SKM-1 treated with dmso at 0.1 percent for 144 hours (cell line): ENCODE data around the gene RASL10A.
"Not testable (repeated sequence)": the region's sequence is repeated elsewhere in the genome, so short reads cannot be mapped to it uniquely, and the experiment has no call there.

Source experiments
- DNase-seq: peaks from one replicate; lab custom pipeline; 2025; ENCODE audit not compliant: unreplicated experiment; lab: John Stamatoyannopoulos, UW

RASL10A gene

GRCh38 chr22:29315286-29316140, at the start of gene RASL10A:
Gene RASL10A (minus strand): TSS chr22:29315697. CDS start chr22:29315246, 451 bp downstream.
- no peak for DNase-seq

DNA sequence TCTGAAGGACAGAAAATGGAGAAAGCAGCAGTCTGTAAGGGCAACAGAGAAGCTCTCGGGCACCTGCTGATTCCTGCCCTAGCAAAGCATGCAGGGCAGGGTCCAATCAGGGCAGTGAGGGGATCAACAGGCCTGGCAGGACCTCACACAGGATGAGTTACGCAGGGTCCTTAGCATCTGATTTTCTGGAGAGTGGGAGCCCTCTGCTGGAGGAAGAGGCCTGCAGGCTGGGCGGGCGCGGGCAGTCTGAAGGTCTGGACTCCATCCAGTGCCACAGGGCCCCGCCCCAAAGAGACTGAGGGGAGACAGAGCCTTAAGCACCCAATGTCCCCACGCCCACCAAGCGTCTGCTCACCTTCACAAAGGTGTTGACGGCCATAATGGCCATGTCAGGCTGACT, 44.0 kb upstream of the RASL10A start:
- no peak for DNase-seq

GRCh38 chr22:29357193-29357890, 41.8 kb upstream of the RASL10A start:
- not testable (repeated sequence) for DNase-seq

GRCh38 chr22:29353860-29354259, 38.4 kb upstream of the RASL10A start:
- DNase-seq, result no peak

DNA sequence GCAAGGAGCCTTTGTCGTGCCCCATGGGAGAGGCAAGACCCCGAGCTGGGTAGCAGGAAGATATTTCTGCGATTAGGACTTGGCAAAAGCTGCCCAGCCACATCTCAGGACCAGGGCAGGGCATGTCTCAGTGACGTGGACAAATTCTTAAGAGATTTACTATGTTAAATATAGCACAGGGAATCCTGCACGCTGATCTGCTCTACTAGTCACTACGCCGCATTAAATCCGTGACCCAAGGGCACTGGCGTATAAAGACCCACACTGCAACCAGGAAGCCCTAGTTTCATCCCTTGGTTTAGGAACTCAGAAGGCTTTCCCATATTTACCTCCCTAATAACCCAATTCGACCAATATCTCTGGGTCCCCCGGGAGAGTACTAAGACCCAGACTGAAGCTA, 37.8 kb upstream of the RASL10A start:
- DNase-seq, result no peak

GRCh38 chr22:29352778-29353177, 37.3 kb upstream of the RASL10A start:
- no peak for DNase-seq

DNA sequence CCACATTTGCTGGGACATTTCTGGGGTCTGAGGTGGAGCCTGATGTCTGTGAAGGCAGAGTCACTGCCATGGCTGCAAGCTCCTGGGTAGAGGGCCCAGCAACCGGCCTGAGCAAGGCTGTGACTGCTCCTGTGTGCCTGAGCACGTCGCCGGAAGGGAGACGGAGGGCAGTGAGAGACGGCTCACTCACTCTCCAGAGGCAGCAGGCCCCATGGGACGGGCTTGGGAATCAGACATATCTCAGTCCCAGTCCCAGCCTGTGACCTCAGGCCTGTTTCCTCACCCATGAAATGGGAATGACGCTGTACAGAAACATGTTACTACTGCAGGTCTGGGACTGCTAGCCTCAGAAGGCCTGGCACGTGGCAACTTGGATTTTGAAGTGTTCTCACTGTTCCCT, 36.4 kb upstream of the RASL10A start:
- DNase-seq, result no peak

GRCh38 chr22:29351042-29351441, 35.5 kb upstream of the RASL10A start:
- DNase-seq, result no peak

DNA sequence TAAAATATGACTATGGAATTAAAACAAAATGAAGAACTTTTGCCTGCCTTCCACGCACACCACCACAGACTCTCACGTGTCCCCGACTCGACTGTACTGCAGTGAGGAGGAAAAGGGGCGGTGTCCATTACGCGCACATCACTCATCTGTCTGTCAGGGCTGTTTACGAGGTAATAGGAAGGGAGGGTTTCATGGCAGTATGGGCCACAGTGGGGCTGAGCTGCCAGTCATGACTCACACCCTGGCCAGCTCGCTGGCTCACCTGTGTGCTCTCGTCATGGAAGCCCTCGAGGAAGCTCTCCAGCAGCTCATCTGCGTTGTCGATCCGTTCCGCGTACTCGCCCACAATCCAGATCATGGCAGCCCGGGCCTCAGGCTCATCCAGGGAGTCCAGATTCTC, 33.5 kb upstream of the RASL10A start:
- no peak for DNase-seq

- no peak for DNase-seq
Measured at GRCh38 chr22:29348041-29348440, 32.5 kb upstream of the RASL10A start.

DNA sequence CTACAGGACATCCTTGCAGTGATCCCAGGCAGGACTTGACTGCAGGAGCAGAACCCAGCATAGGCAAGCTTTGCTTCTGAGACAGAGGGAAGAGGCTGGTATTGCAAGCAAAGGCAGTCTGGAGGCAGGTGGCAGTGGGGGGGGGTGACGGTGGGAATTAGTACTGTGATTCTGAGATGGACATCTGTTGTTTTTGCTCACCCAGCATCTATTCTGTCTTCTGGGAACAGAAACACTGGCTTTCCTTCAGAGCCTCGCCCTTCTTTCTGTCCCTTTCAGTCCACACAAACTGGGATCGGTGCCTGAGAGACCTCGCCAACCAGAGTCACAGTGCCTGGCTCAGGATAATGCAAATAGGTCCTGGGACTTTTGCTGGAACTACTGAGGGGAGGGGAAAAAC, 31.2 kb upstream of the RASL10A start:
- no peak for DNase-seq

GRCh38 chr22:29345932-29346331, 30.4 kb upstream of the RASL10A start:
- DNase-seq, result no peak

- DNase-seq, result not testable (repeated sequence)
Measured at GRCh38 chr22:29344889-29345288, 29.4 kb upstream of the RASL10A start.

DNA sequence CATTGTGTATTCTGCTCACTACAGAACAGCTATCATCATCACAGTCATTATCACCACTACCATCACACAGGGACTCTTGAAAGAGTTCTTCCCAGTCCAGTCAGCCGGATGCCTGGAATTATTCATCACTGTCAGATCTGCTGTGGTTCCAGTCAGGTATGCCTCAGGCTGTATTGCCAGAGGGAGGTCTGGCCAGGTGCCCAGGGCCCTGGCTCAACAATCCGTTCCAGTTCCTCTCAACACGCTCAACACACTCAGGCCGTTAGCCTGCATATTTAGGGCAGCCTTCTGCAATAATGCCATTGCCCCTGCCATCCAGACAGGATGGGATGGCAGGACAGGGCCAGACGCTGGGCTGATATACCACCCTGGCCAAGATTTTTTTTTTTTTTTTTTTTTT, 28.6 kb upstream of the RASL10A start:
- no peak for DNase-seq

- DNase-seq, result no peak
Measured at GRCh38 chr22:29343313-29343805, 27.9 kb upstream of the RASL10A start.

DNA sequence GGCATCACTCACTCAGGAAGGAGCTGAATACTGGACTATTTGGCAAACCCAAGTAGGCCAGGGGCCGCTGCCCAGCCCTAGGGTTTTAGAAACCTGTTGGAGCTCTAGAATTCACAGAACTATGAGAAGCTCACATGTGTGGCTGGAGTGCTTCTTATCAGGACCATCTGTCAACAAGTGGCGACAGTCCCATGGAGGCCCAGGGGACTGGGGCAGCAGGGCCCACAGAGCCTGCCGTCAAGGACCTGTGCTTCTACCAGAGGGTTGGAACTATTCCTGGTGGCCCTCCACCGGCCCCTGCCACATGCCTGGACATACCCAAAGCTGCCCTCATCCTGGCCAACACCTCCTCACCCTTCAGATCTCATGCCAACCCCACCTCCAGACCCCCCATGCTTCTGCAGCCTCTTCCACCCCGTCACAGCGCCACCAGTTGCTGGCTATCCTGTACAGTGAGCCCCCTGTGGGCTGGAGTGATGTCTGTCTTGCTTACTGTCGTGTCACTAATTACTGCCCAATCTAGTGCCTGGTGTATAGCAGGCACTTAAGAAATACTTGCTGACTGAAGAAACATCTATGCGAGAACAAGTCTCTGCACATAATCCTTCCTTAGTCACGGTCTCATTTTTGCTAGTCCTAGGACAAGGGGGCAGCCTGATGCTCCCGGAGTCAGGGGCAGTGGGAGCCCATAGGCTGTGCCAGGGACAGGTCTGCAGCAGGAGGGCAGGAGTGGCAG, 27.2 kb upstream of the RASL10A start:
- DNase-seq, result no peak

GRCh38 chr22:29342177-29342576, 26.7 kb upstream of the RASL10A start:
- peak; percentile 51 for DNase-seq

GRCh38 chr22:29341849-29342127, 26.3 kb upstream of the RASL10A start:
- no peak for DNase-seq

GRCh38 chr22:29341056-29341848, 25.8 kb upstream of the RASL10A start:
- DNase-seq, result no peak

DNA sequence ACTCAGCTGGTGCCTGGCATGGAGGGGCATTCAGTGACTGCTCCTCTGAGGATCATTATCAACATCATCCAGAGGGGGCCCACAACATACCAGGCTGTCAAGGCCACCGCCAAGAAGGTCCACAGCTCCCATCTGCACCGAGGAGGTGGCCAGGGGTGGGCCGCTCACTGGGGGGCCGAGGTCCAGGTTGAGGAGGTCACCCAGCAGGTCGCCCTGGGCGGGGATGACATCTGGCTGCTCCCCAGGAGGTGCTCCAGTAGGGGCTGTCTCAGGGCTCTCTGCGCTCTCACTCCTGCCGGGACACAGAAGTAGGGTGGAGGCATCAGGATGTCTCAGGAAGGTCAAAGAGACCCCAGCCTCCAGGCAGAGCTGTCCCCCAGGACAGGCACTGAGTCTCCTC, 25.1 kb upstream of the RASL10A start:
- DNase-seq, result no peak
